ENCODE results near the gene TSPYL6.

The TSPYL6 gene

GRCh38 chr2:54213082-54213481, 42.9 kb downstream of the TSPYL6 start:
- H3K36me3 ChIP-seq (ENCODE audit: insufficient read depth, low read length), result no peaks in the 10 kb centered on the region
- H3K4me2 ChIP-seq (ENCODE audit: low read length), result no peak overlapping the region
- H3K9me3 ChIP-seq (replicated peaks; ENCODE audit: low read length), result no peaks in the 10 kb centered on the region
- H3K27me3 ChIP-seq (ENCODE audit: control insufficient read depth, insufficient read depth, low read length), result no peaks in the 10 kb centered on the region
- H3K9ac ChIP-seq (ENCODE audit: low read depth, low read length), result no peak overlapping the region
- H3K4me1 ChIP-seq (ENCODE audit: control insufficient read depth, insufficient read depth, low read length), result peaks cover 26% of the 10 kb centered on the region
- no peak overlapping the region for H3K4me3 ChIP-seq (ENCODE audit: low read length)

GRCh38 chr2:54212456-54212855, 43.6 kb downstream of the TSPYL6 start:
- H3K27me3 ChIP-seq (ENCODE audit: control insufficient read depth, insufficient read depth, low read length), result no peaks in the 10 kb centered on the region
- H3K4me1 ChIP-seq (ENCODE audit: control insufficient read depth, insufficient read depth, low read length), result peaks cover 32% of the 10 kb centered on the region
- no peak overlapping the region for H3K4me3 ChIP-seq (ENCODE audit: low read length)
- H3K9me3 ChIP-seq (replicated peaks; ENCODE audit: low read length), result no peaks in the 10 kb centered on the region
- H3K9ac ChIP-seq (ENCODE audit: low read depth, low read length), result no peak overlapping the region
- H3K36me3 ChIP-seq (ENCODE audit: insufficient read depth, low read length), result no peaks in the 10 kb centered on the region
- H3K4me2 ChIP-seq (ENCODE audit: low read length), result peak overlapping the region; percentile 53

DNA sequence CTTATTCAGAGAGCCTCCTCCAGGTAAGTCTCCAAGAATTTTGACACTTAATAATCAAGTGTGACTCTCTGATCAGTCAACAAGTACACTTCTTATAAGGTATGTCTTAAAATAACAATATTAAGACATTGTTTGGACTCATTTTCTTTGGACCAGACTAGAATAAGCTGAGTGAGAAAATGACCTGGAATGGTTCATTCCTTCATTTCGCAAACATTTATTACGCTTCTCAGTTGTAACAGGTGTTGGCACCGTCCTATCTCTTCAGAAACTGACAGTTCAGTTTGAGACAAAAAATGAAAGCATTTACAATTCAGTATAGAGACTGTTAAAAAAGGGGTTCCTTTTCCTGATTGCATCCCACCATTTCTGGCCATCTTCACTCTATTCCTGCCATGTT, 46.6 kb downstream of the TSPYL6 start:
- Histone ChIP-seq H3K4me2 (ENCODE audit: low read length) (peak overlapping the region; percentile 60), H3K9me3 (replicated peaks; ENCODE audit: low read length) (no peaks in the 10 kb centered on the region), H3K27me3 (ENCODE audit: control insufficient read depth, insufficient read depth, low read length) (no peaks in the 10 kb centered on the region), H3K36me3 (ENCODE audit: insufficient read depth, low read length) (no peaks in the 10 kb centered on the region), H3K4me1 (ENCODE audit: control insufficient read depth, insufficient read depth, low read length) (peaks cover 38% of the 10 kb centered on the region), H3K4me3 (ENCODE audit: low read length) (no peak overlapping the region), H3K9ac (ENCODE audit: low read depth, low read length) (peak overlapping the region; percentile 6)

DNA sequence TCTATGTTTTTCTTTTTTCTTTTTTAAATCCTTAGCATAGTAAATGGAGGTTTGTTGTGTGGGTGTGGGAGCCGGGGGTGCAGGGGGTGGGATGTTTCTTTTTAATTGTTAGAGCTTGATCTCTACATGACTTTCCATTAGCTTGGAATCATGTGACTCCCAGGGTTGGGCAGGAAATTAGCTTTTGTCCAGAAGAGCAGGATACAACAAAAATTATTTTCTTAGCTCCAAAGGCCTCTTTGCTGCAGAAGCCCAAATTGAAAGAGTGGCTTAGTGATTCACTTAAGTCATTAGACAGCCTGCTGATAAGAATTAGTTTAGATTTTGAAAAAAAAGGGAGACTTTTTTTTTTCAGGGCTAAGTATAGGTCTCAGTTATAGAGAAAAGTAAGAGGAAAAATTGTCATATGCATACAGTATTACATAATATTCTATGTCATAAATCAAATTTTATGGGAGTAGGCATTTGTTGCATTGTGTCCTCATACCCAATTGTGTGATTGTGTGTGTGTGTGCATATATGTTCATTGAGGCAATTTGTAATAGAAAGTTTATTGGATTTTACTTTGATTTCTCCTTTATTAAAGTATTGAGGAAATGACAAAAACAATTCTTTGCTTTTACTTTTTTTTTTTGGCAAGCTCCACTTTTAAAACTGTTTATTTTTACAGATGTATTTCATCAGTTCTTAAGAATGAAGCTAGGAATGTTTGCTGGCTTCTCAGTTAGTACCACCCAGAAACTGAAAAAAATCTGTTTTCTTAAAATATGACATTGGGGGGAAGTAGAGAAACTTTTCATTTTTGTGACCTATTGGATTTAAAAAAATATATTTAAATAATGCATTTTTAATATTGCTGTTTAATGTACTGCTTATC, 47.4 kb downstream of the TSPYL6 start:
- no peak overlapping the region for H3K4me3 ChIP-seq (ENCODE audit: low read length)
- H3K36me3 ChIP-seq (ENCODE audit: insufficient read depth, low read length), result no peaks in the 10 kb centered on the region
- H3K9me3 ChIP-seq (replicated peaks; ENCODE audit: low read length), result no peaks in the 10 kb centered on the region

GRCh38 chr2:54207666-54208195, 48.3 kb downstream of the TSPYL6 start:
- Histone ChIP-seq H3K27me3 (ENCODE audit: control insufficient read depth, insufficient read depth, low read length) (no peaks in the 10 kb centered on the region), H3K4me2 (ENCODE audit: low read length) (no peak overlapping the region), H3K4me1 (ENCODE audit: control insufficient read depth, insufficient read depth, low read length) (peaks cover 41% of the 10 kb centered on the region), H3K9ac (ENCODE audit: low read depth, low read length) (peak overlapping the region; percentile 17), H3K36me3 (ENCODE audit: insufficient read depth, low read length) (no peaks in the 10 kb centered on the region), H3K9me3 (replicated peaks; ENCODE audit: low read length) (no peaks in the 10 kb centered on the region), H3K4me3 (ENCODE audit: low read length) (no peak overlapping the region)

More for the DNA sequence above, 47.4 kb downstream of the TSPYL6 start:
- peak overlapping the region; percentile 17 for H3K9ac ChIP-seq (ENCODE audit: low read depth, low read length)
- H3K4me2 ChIP-seq (ENCODE audit: low read length), result peak overlapping the region; percentile 60
- H3K27me3 ChIP-seq (ENCODE audit: control insufficient read depth, insufficient read depth, low read length), result no peaks in the 10 kb centered on the region
- peaks cover 41% of the 10 kb centered on the region for H3K4me1 ChIP-seq (ENCODE audit: control insufficient read depth, insufficient read depth, low read length)

- H3K9me3 ChIP-seq (replicated peaks; ENCODE audit: low read length), result no peaks in the 10 kb centered on the region
- no peaks in the 10 kb centered on the region for H3K27me3 ChIP-seq (ENCODE audit: control insufficient read depth, insufficient read depth, low read length)
- no peaks in the 10 kb centered on the region for H3K36me3 ChIP-seq (ENCODE audit: insufficient read depth, low read length)
- no peak overlapping the region for H3K4me2 ChIP-seq (ENCODE audit: low read length)
- peaks cover 32% of the 10 kb centered on the region for H3K4me1 ChIP-seq (ENCODE audit: control insufficient read depth, insufficient read depth, low read length)
- no peak overlapping the region for H3K4me3 ChIP-seq (ENCODE audit: low read length)
- H3K9ac ChIP-seq (ENCODE audit: low read depth, low read length), result no peak overlapping the region
Observed at GRCh38 chr2:54206596-54206995, 49.4 kb downstream of the TSPYL6 start.

DNA sequence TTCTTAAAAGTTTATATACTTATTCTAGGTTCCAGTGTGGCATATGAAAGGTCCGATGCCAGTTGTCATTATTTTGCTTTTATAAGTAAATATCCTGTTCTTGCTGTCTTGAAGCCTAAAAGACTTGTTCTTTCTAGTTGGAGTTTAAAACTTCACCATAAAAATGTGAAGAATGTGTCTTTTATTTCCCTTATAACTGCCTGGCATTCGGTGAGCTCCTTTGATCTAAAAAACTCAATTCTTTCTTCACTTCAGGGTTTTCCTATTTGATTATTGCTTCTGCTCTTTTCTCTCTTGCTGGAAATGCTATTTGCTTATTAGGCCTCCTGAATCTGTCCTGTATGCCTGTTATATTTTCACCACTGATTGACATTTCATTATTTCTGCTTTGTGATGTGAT, 51.6 kb downstream of the TSPYL6 start:
- no peak overlapping the region for H3K4me3 ChIP-seq (ENCODE audit: low read length)
- H3K9ac ChIP-seq (ENCODE audit: low read depth, low read length), result no peak overlapping the region
- H3K4me2 ChIP-seq (ENCODE audit: low read length), result no peak overlapping the region
- no peaks in the 10 kb centered on the region for H3K27me3 ChIP-seq (ENCODE audit: control insufficient read depth, insufficient read depth, low read length)
- H3K4me1 ChIP-seq (ENCODE audit: control insufficient read depth, insufficient read depth, low read length), result peaks cover 28% of the 10 kb centered on the region
- no peaks in the 10 kb centered on the region for H3K9me3 ChIP-seq (replicated peaks; ENCODE audit: low read length)
- no peaks in the 10 kb centered on the region for H3K36me3 ChIP-seq (ENCODE audit: insufficient read depth, low read length)

Measured in skeletal muscle satellite cell (primary cell).